GM04504 (cell line): ENCODE results near the gene CCDC57.

ENCODE experiments used
- DNase-seq: peaks from one replicate; pipeline ENCODE4 v3.0.0-alpha.2; 2012; ENCODE audit warnings: low read depth

CCDC57 gene

DNA sequence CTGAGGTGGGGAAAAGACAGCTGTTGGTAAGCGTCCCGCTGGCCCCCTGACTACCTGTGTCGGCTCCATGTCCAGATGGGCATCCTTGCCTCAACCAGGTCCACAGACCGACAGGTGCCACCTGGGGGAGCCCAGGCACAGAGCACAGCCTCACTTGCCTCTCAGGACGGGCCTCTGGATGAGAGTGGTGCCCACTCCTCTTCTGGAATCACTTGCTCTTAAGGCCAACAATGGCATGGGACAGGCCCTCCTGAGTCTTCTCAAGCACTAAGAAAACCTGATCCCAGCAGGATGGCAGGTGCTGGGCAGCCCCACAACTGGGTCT is 33.4 kb upstream of the CCDC57 start:
- no peak for DNase-seq

DNA sequence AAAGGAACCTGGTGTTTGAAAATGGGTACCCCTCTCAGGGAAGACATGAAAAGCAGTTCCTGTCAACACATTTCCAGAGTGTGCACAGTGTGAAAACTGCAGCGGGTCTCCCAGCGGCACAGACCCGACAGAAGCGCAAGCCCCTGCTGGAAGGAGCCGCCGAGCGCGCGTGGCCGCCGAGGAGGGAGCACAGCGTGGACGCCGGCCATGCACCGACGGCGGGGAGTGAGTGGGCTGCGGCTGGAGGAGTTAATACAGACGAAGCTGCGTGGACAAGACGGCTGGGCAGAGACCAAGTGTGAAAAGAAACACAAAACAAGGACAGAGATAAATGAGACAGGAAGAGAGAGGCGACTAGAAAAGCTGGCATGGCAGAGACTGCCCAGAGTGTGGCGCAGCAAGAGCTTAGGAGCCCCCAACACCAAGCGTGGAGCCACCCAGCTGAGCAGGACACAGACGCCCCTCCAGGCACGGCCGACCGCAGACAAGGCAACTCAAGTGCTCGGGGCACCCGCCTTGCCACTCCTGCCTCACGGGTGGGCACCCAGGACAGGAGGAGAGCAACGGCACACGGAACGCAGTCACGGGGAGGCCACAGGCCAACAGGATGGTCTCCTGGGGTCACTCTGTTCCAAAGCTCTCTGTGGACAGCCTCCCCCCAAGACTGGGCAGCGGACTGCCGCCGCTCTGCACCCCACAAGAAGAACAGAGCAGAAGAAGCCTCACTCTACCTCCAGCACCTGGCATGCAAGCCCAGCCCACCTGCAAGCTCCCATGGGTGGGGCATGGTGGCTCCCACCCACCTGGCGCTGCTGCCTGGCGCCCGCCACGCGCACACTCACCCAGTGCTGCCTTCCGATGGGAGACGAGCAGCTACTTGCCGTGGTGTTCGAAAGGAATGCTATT is 32.7 kb upstream of the CCDC57 start:
- no peak for DNase-seq

DNA sequence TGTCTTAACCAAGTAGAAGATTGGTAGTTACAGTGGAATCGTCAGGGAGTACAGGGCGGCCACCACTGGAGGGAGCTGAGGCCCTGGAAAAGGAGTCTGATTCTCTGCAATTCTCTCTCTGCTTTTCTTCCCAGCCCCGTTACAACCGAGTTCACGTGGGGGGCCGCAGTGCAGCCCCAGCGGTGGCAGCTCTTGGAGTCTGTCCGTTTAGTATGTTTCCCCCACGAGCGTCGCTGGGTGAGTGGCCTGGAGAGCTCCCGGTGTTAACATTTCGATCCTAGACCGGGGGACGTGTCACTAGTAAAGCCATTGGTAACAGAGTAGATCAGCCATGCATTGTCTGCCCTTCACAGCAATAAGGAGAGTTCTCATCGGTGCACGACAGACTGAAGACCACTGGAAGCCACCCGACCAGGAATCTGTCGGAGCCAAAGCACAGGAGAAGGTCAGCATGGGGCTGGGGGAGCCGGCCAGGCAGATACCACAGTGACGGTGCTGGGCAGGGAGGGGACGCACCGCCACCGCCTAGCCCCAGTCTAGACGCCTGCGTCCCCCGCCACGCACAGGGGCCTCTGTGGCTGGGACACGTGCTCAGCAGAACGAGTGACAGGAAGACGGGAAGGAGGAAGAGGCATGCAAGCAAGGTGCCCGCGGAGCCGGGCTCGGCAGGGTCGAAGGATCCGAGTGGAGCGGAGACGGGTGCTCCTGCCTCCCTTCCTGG is 31.9 kb upstream of the CCDC57 start:
- no peak for DNase-seq

DNA sequence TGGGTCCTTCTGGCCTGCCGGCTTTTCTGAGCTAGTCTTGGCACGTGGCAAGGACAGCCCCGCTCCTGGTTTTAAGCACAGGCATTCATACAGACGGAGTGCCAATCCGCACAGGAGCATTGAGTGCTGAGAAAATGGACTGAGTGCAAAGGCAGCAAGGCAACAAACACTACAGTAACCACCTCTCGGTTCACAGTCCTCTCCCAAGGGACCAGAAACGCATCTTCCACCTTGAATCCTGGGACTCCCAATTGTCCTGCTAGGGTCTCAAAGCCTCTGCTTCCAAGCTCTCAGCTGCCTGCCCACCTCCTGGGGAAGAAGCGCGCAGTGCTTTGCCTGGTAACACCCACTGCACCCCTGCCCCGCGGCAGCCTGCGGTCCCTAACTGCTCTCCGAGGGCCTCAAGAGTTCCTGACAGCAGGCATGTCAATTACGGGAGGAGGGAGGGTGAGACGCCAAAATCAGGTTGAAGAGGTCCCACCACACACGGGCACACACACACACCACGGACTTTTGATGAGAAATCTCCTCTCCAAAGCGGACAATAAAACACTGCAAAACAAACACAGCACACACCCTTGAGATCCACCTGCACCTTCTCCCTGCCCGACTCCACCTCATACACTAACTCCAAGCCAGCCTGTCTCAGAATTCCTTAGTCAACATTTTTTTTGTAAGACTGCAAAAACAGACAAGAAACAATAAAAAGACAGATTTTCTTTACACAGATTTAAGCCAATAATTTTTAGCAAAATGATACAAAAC is 31.2 kb upstream of the CCDC57 start:
- DNase-seq = no peak

DNA sequence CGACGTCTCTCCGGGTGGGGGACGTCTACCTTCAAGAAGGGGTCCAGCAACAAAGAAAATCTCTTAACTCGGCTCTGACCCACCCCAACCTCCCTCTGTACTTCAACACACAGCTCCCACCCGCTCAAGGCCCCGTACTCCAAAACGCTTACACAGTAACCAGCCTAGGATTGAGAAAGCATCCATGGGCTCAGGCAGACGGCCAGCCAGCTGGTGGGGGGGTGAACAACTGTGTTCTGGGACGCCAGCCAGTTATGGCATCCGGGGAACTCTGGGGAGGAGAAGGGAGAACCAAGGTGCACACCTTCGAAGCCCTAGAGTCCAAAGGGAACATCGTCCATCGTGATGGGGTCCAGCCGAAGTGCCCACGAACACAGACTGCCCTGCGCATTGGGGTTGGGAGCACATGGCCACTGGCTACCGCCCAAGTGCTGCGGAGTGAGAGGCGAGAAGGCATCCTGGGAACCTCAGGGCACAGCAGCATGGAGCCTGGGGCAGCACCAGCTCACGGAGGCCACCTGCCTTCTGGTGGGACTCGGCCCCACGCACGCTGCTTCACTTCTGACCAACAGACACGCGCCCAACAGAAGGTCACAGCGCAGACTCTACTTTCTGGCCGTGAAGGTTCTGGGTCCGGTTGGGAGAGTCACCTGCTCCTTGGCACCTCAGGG is 30.5 kb upstream of the CCDC57 start:
- DNase-seq = peak; percentile 79

DNA sequence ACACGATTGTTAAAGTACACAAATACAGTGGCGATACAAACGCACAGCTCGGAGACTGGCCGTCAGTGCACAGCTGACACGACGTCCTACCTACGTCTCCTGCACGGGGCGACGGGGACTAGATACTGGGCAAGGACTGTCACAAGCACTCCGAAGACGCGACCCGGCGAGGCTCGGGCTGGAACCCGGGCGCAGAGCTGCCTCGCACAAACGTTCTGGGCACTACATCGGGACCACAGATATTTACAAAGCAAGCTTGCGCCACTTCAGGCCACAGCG is 30.0 kb upstream of the CCDC57 start:
- DNase-seq = no peak

DNA sequence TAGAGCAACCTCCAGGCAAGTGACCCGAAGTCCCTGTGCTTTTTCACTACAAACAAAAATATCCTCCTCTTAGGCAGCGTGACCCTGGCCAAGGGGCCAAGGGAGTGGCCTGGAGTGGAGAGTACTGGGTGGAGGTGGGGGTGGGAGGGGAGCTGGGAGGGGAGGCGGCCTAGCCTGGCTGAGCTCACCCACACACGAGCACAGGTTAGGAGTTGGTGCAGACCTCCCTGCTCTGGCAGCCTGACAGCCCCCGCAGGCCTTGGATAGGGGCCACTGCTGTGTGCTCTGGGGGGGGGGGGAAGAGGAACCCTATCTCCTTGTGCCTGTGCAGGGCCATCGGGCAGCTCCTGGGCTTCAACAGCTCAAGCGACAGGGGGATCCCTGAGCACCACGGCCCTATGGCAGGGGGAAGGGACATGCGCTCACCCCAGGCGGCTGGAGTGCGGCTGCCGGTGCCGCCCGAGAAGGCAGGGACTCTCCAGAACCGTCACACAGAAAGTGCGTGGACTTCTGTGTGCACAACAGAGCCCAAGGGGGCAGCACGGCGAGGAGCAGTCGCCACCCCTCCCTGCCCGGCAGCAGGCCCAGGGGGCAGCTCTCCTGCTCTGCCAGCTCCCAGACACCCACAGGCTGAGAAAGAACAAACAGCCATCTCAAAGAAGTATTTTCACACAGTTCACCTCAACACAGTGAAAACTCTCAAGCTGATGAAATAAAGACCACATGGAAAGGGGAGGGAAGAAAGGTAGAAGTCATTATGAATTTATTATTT is 29.5 kb upstream of the CCDC57 start:
- DNase-seq = no peak

DNA sequence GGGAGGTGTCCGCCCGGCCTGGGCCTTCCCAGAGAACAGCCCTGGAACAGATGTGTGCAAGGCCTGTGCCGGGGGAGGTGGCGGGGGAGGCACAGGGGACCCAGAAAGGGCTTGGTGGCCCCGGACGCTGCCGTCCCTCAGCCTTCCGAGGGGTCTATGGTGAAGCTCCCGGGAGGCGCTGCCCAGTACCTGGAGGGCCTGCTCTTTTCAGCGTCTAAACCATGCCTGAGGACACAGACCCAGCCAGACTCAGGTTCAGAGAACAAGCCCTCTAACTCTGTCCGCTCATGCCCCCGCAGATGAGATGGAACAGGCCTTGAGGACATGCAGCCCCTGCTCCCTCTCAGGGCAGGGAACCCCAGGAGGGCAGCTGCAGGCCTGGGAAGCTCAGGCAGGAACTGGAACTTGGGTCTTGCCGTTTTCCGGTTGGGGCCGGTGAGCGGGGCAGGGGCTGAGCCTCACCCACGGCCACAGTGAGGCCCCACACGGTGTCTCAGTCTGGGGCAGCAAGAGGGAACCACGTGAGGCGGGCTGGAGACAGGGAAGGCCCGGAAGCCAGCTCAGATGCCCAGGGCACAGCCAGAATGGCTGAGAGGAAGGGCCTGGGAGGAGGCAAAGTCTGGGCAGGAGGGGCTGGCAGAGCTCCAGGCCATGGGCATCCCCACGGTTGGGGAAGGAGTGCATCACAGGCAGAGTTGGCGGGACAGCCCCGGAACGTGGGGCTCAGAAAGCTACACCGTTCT is 28.7 kb upstream of the CCDC57 start:
- no peak for DNase-seq

DNA sequence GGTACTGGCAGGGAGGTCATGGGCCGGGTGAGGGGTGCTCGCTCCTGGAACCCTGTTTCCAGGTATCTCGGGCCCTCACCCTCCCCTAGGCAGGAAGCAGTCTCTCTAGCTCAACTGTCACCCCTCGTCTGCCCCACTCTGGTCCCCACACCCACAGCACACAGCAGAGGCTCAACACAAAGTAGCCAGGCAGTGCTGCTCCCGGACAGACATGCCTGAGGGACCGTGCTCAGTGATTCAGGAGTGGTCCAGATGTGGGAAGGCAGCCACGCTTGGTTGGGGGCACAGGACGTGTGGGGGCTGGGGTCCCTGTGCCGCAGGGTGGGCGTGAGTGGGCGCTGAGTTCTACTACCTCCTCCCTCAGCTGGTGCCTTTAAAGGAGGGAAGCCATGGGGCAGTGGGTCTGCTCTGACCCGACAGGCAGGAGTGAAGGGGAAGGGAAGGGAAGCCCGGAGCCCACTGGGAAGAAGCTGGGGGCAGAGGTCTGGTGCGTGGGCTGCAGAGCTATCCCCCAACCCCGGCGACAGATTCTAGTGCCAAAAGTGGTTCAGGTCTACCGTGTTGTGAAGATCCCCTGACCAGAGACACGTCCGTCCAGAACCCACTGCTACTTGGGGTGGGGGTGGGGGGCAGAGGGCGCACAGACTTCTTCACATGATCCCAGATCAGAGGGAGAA is 28.0 kb upstream of the CCDC57 start:
- no peak for DNase-seq

DNA sequence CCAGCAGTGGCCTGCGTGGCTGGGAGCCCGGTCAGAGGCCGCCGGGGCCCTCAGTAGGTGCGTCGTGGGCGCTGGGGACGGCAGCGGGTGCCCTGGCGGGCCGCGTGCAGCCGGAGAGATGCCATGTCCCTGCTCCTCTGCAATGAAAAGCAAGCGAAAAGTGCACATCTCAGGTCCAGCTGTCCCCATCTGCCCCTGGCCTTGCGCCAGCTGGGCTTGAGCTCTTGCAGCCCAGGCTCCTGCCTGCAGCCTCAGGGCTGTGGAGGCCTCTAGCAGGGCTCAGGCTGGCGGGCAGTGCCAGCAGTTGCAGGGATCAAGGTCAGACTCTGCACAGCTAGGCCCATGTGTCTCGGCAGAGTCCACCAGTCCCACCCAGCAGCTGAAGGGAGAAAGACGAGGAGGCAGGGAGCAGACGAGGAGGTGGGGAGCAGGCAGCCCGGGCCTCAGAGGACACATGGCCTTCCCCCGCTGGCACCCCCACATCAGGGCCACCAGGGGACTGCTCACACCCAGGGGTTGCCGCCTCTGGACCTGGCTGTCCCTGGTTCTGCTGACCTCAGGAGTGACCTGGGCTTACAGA is 27.4 kb upstream of the CCDC57 start:
- no peak for DNase-seq

DNA sequence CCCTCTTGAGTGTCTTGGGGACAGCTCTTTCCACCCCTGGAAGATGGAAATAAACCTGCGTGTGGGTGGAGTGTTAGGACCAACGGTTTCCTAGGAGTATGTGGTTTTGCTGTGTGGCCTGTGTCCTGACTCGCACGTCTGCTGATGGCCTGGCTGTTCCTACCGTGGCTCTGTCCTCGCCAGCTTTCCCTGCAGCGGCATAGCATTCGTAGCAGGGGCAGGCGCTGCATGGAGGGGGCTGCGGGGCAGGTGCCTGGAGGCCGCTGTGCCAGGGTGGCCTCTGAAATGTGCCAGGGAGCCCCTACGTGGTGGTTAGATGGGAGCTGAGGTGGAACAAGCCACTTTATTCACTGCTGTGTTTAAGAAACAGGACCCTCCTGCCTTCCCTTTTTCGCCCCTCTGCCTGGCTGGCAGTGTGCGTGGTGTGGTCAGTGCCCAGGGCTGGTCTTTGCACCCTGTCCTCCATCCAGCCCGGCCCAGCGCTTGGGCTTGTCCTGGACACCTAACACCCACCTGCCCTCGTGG is 26.8 kb upstream of the CCDC57 start:
- no peak for DNase-seq

DNA sequence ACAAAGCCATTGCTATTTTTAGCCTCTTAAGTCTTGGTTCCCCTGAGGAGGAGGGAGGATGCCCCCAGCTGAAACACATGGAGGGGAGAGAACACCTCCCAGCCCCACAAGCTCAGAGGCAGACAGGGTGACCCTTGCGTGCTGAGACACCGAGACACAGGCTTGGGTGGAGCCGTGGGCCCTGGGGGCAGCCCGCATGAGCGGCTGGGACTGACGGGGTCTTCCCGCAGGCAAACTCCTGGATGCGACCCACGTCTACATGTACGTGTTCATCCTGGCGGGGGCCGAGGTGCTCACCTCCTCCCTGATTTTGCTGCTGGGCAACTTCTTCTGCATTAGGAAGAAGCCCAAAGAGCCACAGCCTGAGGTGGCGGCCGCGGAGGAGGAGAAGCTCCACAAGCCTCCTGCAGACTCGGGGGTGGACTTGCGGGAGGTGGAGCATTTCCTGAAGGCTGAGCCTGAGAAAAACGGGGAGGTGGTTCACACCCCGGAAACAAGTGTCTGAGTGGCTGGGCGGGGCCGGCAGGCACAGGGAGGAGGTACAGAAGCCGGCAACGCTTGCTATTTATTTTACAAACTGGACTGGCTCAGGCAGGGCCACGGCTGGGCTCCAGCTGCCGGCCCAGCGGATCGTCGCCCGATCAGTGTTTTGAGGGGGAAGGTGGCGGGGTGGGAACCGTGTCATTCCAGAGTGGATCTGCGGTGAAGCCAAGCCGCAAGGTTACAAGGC is 26.0 kb upstream of the CCDC57 start:
- DNase-seq = no peak

DNA sequence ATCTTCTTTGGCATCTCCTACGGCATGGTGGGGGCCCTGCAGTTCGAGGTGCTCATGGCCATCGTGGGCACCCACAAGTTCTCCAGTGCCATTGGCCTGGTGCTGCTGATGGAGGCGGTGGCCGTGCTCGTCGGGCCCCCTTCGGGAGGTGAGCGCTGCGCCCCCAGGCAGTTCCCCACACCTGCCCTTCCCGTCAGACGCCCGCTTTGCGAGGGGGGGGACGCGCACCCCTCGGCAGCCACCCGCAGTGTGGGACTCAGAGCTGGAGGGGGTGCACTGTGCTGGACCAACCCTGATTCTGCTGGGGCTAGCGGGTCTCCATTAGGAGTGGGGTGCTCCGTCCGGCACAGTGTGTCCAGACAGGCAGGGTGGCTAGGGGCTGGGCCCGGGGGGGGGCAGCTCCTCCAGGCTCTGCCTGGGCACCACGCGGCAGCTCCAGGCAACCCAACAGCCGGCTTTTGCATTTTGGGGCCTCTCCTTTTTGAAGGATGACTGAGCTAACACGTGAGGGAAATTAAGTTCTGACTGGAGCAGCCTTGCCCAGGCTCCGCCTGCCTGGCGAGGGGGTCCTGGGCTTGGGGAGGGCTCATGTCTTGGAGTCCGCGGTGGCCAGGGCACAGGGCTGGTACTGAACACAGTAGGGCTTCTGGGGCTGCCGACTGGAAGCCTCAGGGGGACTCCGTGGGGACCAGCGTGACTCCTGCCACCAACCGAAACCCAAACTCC is 25.3 kb upstream of the CCDC57 start:
- no peak for DNase-seq

DNA sequence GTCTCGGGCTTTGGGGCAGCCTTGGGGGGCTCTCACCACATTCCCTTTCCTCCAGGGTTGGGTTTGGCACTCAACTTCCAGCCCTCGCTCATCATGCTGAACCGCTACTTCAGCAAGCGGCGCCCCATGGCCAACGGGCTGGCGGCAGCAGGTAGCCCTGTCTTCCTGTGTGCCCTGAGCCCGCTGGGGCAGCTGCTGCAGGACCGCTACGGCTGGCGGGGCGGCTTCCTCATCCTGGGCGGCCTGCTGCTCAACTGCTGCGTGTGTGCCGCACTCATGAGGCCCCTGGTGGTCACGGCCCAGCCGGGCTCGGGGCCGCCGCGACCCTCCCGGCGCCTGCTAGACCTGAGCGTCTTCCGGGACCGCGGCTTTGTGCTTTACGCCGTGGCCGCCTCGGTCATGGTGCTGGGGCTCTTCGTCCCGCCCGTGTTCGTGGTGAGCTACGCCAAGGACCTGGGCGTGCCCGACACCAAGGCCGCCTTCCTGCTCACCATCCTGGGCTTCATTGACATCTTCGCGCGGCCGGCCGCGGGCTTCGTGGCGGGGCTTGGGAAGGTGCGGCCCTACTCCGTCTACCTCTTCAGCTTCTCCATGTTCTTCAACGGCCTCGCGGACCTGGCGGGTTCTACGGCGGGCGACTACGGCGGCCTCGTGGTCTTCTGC is 24.6 kb upstream of the CCDC57 start:
- DNase-seq = no peak

DNA sequence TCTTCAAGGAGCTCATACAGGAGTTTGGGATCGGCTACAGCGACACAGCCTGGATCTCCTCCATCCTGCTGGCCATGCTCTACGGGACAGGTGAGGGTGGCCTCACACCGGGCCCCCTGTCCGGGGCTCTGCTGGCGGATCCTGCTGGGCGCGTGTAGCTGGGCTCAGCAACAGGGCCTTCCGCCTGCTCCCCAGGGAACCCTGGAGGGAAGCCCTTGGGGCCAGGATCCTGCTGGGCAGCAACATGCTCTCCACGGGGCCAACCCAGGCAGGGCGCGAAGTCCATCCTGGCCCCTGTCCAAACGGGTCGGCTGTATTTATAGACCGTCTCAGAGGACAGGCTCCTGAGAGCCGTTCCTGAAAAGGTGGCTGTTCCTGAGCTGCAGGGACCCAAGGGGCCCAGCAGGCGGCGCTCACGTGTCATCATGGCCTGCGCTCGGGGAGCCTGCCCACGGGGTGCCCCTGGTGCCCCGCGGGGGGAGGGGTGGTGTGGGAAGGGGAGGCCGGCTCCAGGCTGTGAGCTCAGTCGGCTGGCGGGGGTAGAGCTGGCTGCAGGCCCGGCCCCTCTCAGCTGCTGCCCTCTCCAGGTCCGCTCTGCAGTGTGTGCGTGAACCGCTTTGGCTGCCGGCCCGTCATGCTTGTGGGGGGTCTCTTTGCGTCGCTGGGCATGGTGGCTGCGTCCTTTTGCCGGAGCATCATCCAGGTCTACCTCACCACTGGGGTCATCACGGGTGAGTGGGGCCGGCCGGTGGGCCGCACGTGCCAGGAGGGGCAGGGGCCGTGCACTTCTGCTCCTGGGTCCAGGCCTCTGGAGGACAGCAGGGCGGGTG is 23.7 kb upstream of the CCDC57 start:
- DNase-seq = no peak

DNA sequence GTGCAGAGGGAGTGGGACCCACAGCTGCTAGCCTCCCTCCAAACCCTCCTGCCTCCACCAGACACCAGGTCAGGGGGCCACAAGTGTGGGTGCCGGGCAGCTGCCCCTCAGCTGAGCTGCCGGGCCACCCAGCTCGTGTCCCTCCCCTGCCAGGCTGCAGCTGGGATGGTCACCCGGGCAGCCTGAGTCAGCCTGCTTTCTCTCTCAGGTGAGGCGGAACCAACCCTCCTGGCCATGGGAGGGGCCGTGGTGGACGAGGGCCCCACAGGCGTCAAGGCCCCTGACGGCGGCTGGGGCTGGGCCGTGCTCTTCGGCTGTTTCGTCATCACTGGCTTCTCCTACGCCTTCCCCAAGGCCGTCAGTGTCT is 23.1 kb upstream of the CCDC57 start:
- no peak for DNase-seq
